Hematopoietic multipotent progenitor cell treated with erythropoietin and hydrocortisone succinate and interleukin-3 and kit ligand, for 4 days (in vitro differentiated cells): ENCODE results near the gene ZNF740.
A peak's percentile ranks its signal among the peaks of the same experiment; 100 is the strongest.
"Not testable (repeated sequence)": the region's sequence is repeated elsewhere in the genome, so short reads cannot be mapped to it uniquely, and the experiment has no call there.

Source experiments
- DNase-seq: peaks from one replicate; pipeline ENCODE4 v3.0.0-alpha.2; 2015

ZNF740 gene

DNA sequence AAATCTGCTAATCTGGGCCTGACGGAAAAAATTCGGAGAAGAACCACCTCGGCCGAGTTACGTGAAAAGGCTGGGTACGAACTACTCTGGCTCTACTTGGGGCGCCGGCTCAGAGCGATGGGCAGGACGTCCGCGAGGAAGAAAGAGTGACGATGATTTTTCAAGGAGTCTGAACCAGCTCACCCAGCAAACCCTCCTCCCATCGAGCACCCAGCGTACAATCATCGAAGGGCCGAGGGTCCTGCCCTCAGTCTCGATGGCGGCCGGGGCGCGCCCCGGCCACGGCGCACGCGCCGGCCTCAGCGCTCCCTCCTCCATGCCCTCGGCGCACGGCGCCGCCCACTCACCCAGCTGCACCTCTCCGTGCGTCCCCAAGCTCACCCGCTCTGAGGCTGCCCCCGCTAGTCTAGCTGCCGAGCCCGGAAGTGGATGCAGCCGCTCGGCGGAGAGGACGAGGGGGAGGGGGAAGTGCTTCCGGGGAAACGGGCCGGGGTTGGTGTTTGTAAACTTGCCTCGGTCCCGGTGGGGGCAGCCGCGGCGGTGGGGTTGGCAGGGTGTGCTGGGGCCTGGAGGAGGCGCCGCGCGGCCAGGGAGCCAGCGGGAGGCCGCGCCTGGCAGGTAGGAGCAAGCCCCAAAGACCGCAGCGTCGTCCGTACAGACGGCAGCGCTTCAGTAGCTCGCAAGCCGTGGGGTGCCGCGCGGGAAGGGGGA lies at the start of gene ZNF740, which contains the start of gene CSAD:
Gene ZNF740, plus strand, starts transcription at position 503 of the 711 bp plus-strand sequence. CDS start 1,262 bp downstream, outside the sequence.
Gene CSAD, minus strand, starts transcription at position 706 of the 711 bp plus-strand sequence. CDS start 7,455 bp downstream, outside the sequence.
- DNase-seq, result peak; percentile 99

GRCh38 chr12:53131844-53132243 lies 48.7 kb upstream of the ZNF740 start:
- DNase-seq, result no peak

GRCh38 chr12:53133722-53134121 lies 46.8 kb upstream of the ZNF740 start:
- DNase-seq, result no peak

- no peak for DNase-seq
Observed at GRCh38 chr12:53143355-53143754, 37.2 kb upstream of the ZNF740 start.

- no peak for DNase-seq
Observed at GRCh38 chr12:53145383-53146260, 34.9 kb upstream of the ZNF740 start.

GRCh38 chr12:53147181-53147580 lies 33.3 kb upstream of the ZNF740 start:
- DNase-seq, result no peak

DNA sequence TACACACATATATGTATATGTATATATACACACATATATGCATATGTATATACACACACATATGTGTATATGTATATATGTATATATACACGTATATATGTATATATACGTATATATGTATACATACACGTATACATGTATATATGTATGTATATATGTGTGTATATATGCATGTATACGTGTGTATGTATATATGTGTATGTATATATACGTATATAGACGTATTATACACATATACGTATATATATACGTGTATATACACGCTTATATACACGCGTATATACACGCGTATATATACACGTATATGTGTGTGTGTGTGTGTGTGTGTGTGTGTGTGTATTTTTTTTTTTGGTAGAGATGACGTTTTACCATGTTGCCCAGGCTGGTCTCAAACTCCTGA lies 32.9 kb upstream of the ZNF740 start:
- no peak for DNase-seq

DNA sequence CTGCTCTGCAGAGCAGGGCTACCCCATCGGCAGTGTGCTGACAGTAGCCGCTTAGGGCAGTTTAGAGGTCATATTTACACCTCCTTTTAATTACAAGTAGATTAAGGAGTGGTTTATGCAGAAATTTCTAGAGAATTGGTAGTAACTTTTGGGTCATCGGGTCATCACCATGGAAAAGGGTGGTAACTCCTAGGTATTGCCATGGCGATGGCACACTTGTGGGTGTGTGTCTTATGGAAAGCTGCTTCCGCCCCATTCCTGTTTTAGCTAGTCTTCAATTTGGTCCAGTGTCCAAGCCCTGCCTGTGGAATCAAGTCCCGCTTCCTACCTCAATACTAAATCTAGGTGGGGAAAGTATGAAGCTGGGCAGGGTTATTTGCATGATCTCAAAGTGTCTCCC lies 29.5 kb upstream of the ZNF740 start:
- DNase-seq, result no peak

DNA sequence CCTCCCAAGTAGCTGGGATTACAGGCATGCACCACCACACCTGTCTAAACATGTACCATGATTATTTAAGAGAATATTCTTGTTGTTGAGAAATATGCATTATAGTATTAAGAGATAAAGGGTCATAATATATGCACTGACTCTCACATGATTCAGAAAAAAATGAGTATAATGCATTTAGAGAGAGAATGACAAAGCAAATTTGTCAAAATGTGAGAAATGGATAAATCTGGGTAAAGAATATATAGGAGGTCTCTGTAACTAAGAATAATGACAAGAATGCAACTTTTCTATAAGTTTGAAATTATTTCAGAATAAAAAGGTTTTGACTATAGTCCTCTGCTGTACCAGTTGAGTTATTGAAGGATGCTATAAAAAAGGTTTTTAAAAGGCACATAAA lies 28.1 kb upstream of the ZNF740 start:
- no peak for DNase-seq

DNA sequence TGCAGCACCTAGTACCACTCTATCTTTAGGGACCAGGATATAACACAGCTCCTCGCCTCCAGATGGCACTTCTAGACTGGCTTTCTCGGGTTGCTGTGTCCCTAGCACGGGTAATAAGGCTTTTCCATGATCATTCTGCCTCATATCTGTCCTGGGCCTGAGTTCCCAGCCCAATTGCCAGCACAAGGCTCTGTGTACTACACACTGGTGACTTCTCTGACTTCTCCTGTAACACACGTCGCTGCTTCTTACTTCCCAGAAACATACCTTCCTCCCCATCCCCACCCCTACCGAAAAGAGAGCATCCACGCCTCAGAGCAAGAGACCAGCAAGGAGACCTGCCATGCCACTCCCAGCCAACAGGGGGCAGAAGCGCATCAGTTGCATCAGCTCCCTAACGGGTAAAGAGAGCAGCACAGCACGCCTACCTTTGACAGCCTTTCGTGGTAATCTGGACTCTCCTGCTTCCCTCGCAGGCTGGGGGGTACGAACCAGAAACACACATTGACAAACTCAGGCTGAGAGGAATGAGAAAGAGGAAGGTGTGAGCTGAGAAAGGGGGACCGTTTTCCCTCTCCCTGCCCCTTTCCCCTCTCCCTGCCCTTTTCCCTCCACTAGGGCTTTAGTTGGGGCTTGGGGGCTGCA lies 21.2 kb upstream of the ZNF740 start:
- DNase-seq, result peak; percentile 92

GRCh38 chr12:53160000-53160399 lies 20.5 kb upstream of the ZNF740 start:
- DNase-seq, result no peak

DNA sequence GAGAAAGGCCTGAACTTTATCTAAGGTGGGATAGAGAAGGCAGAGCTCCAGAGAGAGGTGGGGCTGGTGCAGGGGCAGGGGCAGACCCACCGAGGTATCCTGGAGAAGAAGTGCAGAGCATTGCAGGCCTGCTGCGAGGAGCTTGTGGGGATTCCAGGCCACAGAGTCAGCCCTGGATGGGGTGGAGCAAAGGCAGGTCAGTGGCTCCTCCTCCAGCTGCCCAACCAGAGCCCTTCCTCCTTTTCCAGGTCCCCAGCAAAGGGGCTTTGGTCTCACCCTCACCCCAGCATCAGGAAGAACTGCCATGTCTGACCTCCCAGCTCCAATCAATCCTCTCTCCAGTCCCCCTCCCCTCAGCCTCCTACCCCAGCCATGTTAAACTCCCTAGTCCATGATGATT lies 19.8 kb upstream of the ZNF740 start:
- DNase-seq, result no peak

DNA sequence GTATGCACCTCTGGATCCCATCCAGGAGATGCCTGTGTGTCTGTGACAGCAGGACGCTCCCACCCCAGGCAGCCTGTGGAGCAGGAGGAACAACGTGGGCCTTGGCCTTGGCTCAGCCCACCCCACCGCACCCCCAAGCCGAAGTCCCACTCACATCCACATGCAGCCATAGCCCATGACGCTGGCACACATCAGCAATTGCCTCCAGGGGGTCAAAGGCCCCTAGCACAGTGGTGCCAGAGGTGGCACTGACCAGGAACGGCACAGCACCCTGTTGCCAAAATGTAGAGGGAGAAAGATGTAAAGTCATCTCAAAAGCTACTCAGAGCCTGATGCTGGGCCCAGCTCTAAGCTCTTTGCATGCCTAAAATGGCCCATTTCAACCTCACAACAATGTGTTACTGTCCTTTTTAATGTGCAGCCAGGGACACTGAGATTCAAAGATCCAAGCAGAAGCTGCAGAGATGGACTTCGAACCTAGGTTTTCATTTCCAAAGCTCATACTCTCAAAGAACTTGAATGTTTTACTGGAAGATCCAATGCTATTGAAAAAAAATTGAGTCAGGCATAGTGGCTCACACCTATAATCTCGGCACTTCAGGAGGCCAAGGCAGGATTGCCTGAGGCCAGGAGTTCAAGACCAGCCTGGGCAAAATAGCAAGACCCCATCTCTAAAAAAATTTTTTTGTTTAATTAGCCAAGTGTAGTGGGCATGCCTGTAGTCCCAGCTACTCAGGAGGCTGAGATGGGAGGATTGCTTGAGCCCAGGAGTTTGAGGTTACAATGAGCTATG lies 19.2 kb upstream of the ZNF740 start:
- DNase-seq, result no peak

- DNase-seq, result not testable (repeated sequence)
Observed at GRCh38 chr12:53163008-53163407, 17.5 kb upstream of the ZNF740 start.

GRCh38 chr12:53166837-53167236 lies 13.7 kb upstream of the ZNF740 start:
- no peak for DNase-seq

DNA sequence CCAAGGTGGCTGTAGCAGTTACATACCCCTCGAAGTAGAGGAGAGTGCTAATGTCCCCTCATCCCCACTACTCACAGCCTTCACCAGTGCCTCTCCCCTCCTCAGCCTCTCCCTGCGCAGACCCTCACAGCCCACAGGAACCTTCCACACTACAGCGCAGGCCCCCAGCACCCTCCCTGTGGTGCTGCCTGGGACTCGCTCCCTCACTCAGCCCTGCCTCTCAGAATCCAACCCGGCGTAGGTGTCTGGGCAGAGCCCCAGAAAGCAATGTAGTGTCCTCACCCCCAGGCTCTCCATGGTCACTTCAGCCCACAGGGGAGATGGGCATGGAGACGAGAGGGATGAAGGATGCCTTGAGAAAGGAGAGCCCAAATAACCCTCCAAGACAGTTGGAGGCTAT lies 10.9 kb upstream of the ZNF740 start:
- DNase-seq, result no peak

DNA sequence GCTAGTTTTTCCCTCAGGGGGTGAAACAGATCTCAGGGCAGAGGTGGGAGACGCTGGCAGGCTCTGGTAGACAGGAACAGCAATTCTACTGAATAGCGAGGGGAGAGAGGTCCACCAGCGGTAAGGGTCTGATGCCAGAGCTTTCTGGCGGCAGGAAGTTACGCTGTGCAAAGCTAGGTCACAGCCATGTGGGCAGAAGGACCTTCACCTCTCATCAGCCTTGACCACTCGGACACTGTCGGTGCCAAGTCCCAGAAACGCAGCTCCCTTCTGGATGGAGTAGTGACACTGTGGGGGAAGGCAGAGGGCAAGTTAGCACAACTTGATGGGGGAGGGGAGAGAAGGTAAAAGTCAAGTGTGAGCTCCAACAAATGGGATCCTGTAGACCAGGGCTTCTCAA lies 10.3 kb upstream of the ZNF740 start:
- no peak for DNase-seq

DNA sequence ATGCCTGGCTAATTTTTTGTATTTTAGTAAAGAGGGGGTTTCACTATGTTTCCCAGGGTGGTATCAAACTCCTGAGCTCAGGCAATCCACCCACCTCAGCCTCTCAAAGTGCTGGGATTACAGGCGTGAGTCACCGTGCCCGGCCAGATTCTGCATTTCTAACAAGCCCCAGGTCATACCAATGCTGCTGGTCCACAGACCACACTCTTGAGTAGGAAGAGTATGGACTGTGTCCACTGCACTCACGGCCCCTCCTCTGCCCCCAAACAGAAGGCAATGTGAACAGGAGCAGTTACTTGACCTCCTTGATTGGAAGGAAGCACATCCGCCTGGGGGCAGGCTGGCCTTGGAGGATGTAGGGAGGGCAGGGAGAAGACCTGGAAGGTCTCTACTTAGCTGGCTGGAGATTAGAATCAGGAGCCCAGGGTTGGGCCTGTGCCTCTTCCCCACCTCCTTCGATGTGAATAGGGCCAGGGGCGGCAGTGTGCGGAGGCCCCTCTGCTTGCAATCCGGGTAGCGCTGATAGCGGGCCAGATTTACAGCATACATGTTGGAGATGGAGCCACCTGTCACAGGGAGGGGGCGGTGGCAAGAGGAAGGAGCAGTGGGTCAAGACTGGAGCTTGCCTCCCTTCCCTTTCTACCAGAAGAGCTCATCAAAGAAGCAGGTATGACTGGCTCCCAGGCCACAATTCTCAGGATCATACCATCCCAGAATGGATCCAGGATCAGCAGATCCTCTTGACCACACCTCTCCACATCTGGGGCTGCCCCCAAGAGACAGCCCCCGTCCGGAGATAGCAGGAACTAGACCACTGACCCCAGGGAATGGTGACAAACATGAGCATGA lies 9.4 kb upstream of the ZNF740 start:
- no peak for DNase-seq

DNA sequence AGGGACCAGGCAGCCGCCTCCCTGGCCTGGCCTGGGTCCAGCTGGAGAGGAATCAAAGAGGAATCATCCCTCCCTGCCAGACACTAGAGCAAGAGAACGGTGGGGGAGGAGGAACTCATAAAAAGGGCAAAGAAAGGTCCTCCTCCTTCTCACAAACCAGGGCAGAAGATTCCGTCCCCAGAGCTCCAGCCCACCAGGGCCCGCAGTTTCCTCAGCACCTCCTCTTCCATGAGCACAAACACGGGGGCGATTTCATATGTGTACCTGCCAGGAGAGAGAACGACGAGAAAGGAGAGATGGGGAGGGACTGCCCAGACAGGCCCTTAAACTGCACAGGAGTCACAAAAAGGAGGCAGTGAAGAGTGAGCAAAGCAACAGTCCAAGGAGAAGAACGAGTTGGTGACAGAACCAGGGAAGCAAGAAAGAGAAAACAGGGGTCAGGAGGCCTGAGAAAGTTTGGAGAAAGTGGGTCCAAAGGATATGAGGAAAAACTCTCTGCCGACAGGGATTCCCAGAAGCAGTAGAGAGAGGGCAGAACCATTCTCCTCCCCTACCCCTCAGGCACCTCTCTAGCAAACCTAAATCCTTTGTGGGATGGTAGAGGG lies 8.7 kb upstream of the ZNF740 start:
- DNase-seq, result no peak

DNA sequence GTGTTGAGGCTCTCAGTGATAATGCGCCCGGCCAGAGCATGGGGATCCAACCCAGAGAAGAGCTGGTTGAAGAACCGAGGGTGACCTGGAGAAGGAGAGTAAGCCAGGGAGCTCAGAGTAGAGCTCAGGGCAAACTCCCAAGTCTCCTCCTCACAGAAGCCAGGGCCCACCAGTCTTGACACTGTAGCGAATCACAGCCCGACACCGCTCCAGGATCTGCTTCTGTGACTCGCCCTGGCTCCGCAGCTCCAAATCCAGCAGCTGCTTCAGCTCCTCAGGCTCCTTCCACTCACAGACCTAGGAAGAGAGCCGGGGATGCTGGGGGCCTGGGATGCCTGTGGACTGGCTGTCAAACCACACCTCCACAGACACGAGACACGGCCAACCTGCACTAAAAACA lies 8.2 kb upstream of the ZNF740 start:
- DNase-seq, result no peak

DNA sequence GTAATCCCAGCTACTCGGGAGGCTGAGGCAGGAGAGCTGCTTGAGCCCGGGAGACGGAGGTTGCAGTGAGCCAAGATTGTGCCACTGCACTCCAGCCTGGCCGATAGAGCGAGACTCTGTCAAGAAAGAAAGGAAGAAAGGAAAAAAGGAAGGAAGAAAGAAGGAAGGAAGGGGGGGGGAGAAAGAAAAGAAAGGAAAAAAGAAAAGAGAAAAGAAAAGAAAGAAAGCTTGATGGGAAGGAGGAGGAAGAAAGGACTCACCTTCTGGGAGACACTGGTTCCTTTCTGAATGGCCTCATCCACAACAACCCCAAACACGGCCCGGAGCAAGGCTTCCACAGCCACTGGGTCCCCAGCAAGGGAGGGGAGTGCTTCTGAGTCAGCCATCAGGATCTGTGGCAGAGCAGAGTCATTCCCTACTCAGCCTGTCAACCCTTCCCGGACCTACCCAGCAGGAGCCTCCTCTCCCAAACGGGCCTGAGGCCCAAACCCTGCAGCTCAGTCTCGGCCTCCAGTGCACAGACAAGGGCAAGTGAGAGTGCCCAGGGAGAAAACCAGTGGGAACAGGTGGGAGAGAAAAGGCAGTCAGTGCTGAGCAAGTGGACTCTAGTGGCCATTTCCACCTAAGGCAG lies 7.3 kb upstream of the ZNF740 start:
- DNase-seq, result no peak
